Measurements from ENCODE around the gene AUTS2. TPM values are rescaled to one million over a fixed set of nuclear protein-coding genes. Genes with fewer than 3 reads are reported as not detected.

AUTS2 gene
- polyA plus RNA-seq, 3 donors = 0.08 to 0.35 TPM; not detected in 1

DNA sequence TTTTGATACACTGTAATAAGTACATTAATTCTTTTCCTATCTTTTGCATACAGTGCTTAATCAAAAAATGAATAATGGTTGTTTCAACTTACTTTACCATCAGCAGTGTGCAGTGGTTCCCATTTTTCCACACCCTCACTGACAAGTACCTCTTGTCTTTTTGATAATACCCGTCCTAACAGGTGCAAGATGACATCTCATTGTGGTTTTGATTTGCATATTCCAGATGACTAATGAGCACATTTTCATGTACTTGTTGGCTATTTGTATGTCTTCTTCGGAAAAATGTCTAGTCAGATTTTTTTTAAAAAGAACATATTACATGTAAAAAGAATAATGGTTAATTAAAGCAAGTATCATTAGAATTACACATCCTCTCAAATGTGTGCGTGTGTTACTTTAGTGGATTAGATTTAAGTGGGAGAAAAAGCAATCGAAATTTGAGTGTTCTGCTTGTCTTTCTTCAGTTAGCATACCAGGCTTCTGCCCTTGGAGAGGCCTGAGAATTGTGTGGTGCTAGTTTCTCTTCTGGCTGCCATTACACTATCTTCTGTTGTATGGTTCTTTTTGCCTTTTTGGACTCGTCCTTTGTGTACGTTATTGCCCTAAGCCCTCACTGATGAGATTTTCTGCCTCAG is 291.2 kb downstream of the AUTS2 start:
- no peak for DNase-seq
- no peak overlapping the region for H3K27ac Mint-ChIP-seq
- no peaks in the 10 kb centered on the region for H3K9me3 Mint-ChIP-seq

DNA sequence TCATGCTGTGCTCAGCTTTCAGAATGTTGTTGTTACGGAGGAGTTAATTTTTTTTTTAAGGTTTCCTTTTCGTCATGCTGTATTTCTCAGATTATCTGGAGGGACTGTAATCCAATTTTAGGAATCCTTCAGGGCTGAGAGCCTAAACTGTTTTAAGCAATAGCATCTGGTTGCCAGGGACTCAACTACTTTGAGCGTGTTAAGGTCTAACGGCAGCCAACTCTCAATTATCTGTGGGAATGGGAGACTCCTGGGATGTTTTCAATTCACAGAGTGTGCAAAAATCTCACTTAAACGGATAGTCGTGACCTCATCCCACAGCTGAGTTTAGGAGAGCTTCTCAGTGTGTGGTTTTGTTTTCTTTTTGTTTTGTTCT is 291.7 kb downstream of the AUTS2 start:
- Histone ChIP-seq H4K20me1 (ENCODE audit: insufficient read depth, low read length) (no peaks in the 10 kb centered on the region), H3K27me3 (ENCODE audit: control insufficient read depth in 2 of 2, insufficient read depth in 2 of 2, low read length in 2 of 2) (no peaks in the 10 kb centered on the region), H3K9ac (ENCODE audit: insufficient read depth, low read length, poor library complexity, severe bottlenecking) (no peak overlapping the region), H3K27ac (ENCODE audit: low read depth in 1 of 2, low read length in 2 of 2) (no peak overlapping the region), H3K79me2 (ENCODE audit: insufficient read depth, low read length) (no peaks in the 10 kb centered on the region), H2AFZ (ENCODE audit: insufficient read depth, low read depth, low read length, poor library complexity, severe bottlenecking) (no peak overlapping the region), H3K4me1 (ENCODE audit: control insufficient read depth in 1 of 2, insufficient read depth in 2 of 2, low read length in 2 of 2) (no peaks in the 10 kb centered on the region), H3K9me3 (replicated peaks in 1 of 2; ENCODE audit: control insufficient read depth in 1 of 2, insufficient read depth in 1 of 2, low read length in 2 of 2) (no peaks in the 10 kb centered on the region), H3K4me3 (replicated peaks in 1 of 3; ENCODE audit: low read depth in 2 of 3, low read length in 3 of 3) (no peak overlapping the region), H3K4me2 (replicated peaks; ENCODE audit: extremely low read depth, low read length, poor library complexity, severe bottlenecking) (no peak overlapping the region), H3K36me3 (replicated peaks in 1 of 2; ENCODE audit: control insufficient read depth in 1 of 2, insufficient read depth in 2 of 2, low read length in 2 of 2) (no peaks in the 10 kb centered on the region)
- Mint-ChIP-seq H3K9me3 (no peaks in the 10 kb centered on the region), H3K4me1 (no peaks in the 10 kb centered on the region), H3K27ac (no peak overlapping the region), H3K36me3 (no peaks in the 10 kb centered on the region), H3K4me3 (no peak overlapping the region), H3K27me3 (ENCODE audit: low read depth in 3 of 3) (peaks cover 0 to 1% (median 0%) of the 10 kb centered on the region in 3 donors)
- TF ChIP-seq, protein P1, sequence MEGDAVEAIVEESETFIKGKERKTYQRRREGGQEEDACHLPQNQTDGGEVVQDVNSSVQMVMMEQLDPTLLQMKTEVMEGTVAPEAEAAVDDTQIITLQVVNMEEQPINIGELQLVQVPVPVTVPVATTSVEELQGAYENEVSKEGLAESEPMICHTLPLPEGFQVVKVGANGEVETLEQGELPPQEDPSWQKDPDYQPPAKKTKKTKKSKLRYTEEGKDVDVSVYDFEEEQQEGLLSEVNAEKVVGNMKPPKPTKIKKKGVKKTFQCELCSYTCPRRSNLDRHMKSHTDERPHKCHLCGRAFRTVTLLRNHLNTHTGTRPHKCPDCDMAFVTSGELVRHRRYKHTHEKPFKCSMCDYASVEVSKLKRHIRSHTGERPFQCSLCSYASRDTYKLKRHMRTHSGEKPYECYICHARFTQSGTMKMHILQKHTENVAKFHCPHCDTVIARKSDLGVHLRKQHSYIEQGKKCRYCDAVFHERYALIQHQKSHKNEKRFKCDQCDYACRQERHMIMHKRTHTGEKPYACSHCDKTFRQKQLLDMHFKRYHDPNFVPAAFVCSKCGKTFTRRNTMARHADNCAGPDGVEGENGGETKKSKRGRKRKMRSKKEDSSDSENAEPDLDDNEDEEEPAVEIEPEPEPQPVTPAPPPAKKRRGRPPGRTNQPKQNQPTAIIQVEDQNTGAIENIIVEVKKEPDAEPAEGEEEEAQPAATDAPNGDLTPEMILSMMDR (IDR thresholded peaks at IDR 0.05) = no peak
- no peak for DNase-seq
- intact Hi-C loops (cut with micrococcal nuclease) = no loop called here
- WGBS (ENCODE audit: insufficient coverage) = 100% methylated on average over 2 of the region's 6 CpGs

More for the DNA sequence above, 291.2 kb downstream of the AUTS2 start:
- no peak overlapping the region for H3K9ac ChIP-seq (ENCODE audit: insufficient read depth, low read length, poor library complexity, severe bottlenecking)
- H3K4me3 ChIP-seq (replicated peaks in 1 of 3; ENCODE audit: low read depth in 2 of 3, low read length in 3 of 3) = no peak overlapping the region
- H3K36me3 ChIP-seq (replicated peaks in 1 of 2; ENCODE audit: control insufficient read depth in 1 of 2, insufficient read depth in 2 of 2, low read length in 2 of 2) = no peaks in the 10 kb centered on the region
- H4K20me1 ChIP-seq (ENCODE audit: insufficient read depth, low read length) = no peaks in the 10 kb centered on the region
- no peaks in the 10 kb centered on the region for H3K9me3 ChIP-seq (replicated peaks in 1 of 2; ENCODE audit: control insufficient read depth in 1 of 2, insufficient read depth in 1 of 2, low read length in 2 of 2)
- H3K4me1 ChIP-seq (ENCODE audit: control insufficient read depth in 1 of 2, insufficient read depth in 2 of 2, low read length in 2 of 2) = no peaks in the 10 kb centered on the region
- no peaks in the 10 kb centered on the region for H3K4me1 Mint-ChIP-seq
- H3K27me3 ChIP-seq (ENCODE audit: control insufficient read depth in 2 of 2, insufficient read depth in 2 of 2, low read length in 2 of 2) = no peaks in the 10 kb centered on the region
- no peaks in the 10 kb centered on the region for H3K79me2 ChIP-seq (ENCODE audit: insufficient read depth, low read length)
- 73% methylated on average over 3 of the region's 6 CpGs for WGBS (ENCODE audit: insufficient coverage)
- H3K4me3 Mint-ChIP-seq = no peak overlapping the region
- TF ChIP-seq, protein P1 (IDR thresholded peaks at IDR 0.05) = no peak
- peaks cover 0 to 1% (median 0%) of the 10 kb centered on the region in 3 donors for H3K27me3 Mint-ChIP-seq (ENCODE audit: low read depth in 3 of 3)
- no peak overlapping the region for H3K4me2 ChIP-seq (replicated peaks; ENCODE audit: extremely low read depth, low read length, poor library complexity, severe bottlenecking)
- intact Hi-C loops (cut with micrococcal nuclease) = no loop called here
- no peak overlapping the region for H3K27ac ChIP-seq (ENCODE audit: low read depth in 1 of 2, low read length in 2 of 2)
- no peaks in the 10 kb centered on the region for H3K36me3 Mint-ChIP-seq
- no peak overlapping the region for H2AFZ ChIP-seq (ENCODE audit: insufficient read depth, low read depth, low read length, poor library complexity, severe bottlenecking)

All from CD14-positive monocyte (primary cell).